Frontal cortex (tissue), 4 donors: Measurements from ENCODE around the gene ANKRD44. TPM values are rescaled to one million over a fixed set of nuclear protein-coding genes. Genes with fewer than 3 reads are reported as not detected.
A peak's percentile ranks its signal among the peaks of the same experiment; 100 is the strongest.
"Not testable (repeated sequence)": the region's sequence is repeated elsewhere in the genome, so short reads cannot be mapped to it uniquely, and the experiment has no call there.

Source experiments
- DNase-seq, 2 donors: peaks; one replicate each; pipeline ENCODE4 v3.0.0; 2012; ENCODE audit warnings: low spot score in 2 of 2
- FAIRE-seq: peaks from 2 replicates; lab custom pipeline; 2012; peaks lifted over from hg19 to GRCh38; lab: Jason Lieb, UNC
- total RNA-seq: library from RNA; depleted of rRNA; stranded (reverse); fragments of >200 nt; gene quantifications from one replicate; pipeline ENCODE4 v1.2.3, GENCODE V29; 2014
- donor health status: control.
- donor health status: control.
- donor health status: control.

Gene ANKRD44
- total RNA-seq: 101 TPM

GRCh38 chr2:197310271-197310985 lies at the start of gene ANKRD44:
TSS of gene ANKRD44 (minus strand) at chr2:197310780. CDS start at chr2:197310604, 176 bp downstream.
- DNase-seq (peak; percentile 93 to 95), FAIRE-seq (no peak)

GRCh38 chr2:197359859-197360258 lies 49.3 kb upstream of the ANKRD44 start:
- no peak for DNase-seq

GRCh38 chr2:197358931-197359330 lies 48.4 kb upstream of the ANKRD44 start:
- FAIRE-seq (no peak), DNase-seq (no peak)

More at GRCh38 chr2:197359859-197360258, 49.3 kb upstream of the ANKRD44 start:
- no peak for FAIRE-seq

GRCh38 chr2:197357986-197358385 lies 47.4 kb upstream of the ANKRD44 start:
- DNase-seq (no peak), FAIRE-seq (no peak)

- DNase-seq (peak in 1 of 2 donors; percentile 16), FAIRE-seq (no peak)
Observed at GRCh38 chr2:197356136-197356535, 45.6 kb upstream of the ANKRD44 start.

- no peak for DNase-seq
- no peak for FAIRE-seq
Observed at GRCh38 chr2:197354169-197354558, 43.6 kb upstream of the ANKRD44 start.

GRCh38 chr2:197353393-197354168 lies 43.0 kb upstream of the ANKRD44 start:
- no peak for DNase-seq
- peak; percentile 53 for FAIRE-seq

- no peak for DNase-seq
Observed at GRCh38 chr2:197349699-197350098, 39.1 kb upstream of the ANKRD44 start.

GRCh38 chr2:197348721-197349360 lies 38.3 kb upstream of the ANKRD44 start:
- DNase-seq (no peak), FAIRE-seq (no peak)

More at GRCh38 chr2:197349699-197350098, 39.1 kb upstream of the ANKRD44 start:
- no peak for FAIRE-seq

- DNase-seq: no peak
Observed at GRCh38 chr2:197345846-197346370, 35.3 kb upstream of the ANKRD44 start.

GRCh38 chr2:197343968-197344367 lies 33.4 kb upstream of the ANKRD44 start:
- DNase-seq, FAIRE-seq: not testable (repeated sequence)

More at GRCh38 chr2:197345846-197346370, 35.3 kb upstream of the ANKRD44 start:
- no peak for FAIRE-seq

- DNase-seq (no peak), FAIRE-seq (no peak)
Observed at GRCh38 chr2:197340591-197340990, 30.0 kb upstream of the ANKRD44 start.

GRCh38 chr2:197339496-197340220 lies 29.1 kb upstream of the ANKRD44 start:
- no peak for FAIRE-seq

GRCh38 chr2:197339016-197339415 lies 28.4 kb upstream of the ANKRD44 start:
- FAIRE-seq (no peak), DNase-seq (no peak)

More at GRCh38 chr2:197339496-197340220, 29.1 kb upstream of the ANKRD44 start:
- DNase-seq: no peak

GRCh38 chr2:197332641-197333040 lies 22.1 kb upstream of the ANKRD44 start:
- FAIRE-seq: no peak
- DNase-seq: no peak

GRCh38 chr2:197328461-197328860 lies 17.9 kb upstream of the ANKRD44 start:
- FAIRE-seq: no peak
- DNase-seq: no peak

- FAIRE-seq (no peak), DNase-seq (no peak)
Observed at GRCh38 chr2:197327472-197328098, 17.0 kb upstream of the ANKRD44 start.

- FAIRE-seq (no peak), DNase-seq (no peak)
Observed at GRCh38 chr2:197327073-197327471, 16.5 kb upstream of the ANKRD44 start.

- no peak for FAIRE-seq
- DNase-seq: no peak
Observed at GRCh38 chr2:197324801-197325200, 14.2 kb upstream of the ANKRD44 start.
